GM12875 (cell line): ENCODE results near the gene UGT1A7.

ENCODE experiments used
- H3K4me3 ChIP-seq: one replicate; pipeline ENCODE4 v1.5.1; 2011; ENCODE audit warnings: low read depth, low read length, control low read depth
- CTCF ChIP-seq: IDR thresholded peaks from 2 replicates; pipeline ENCODE4 v1.5.1; 2011; ENCODE audit warnings: low read depth, mild to moderate bottlenecking, control low read depth, inconsistent platforms, low read length, moderate library complexity, borderline replicate concordance; ENCODE audit not compliant: insufficient read depth

The UGT1A7 gene

GRCh38 chr2:233756429-233757081 is 74.9 kb downstream of the UGT1A7 start:
- no peak for TF ChIP-seq CTCF
- no peak overlapping the region for H3K4me3 ChIP-seq

GRCh38 chr2:233758141-233758540 is 76.4 kb downstream of the UGT1A7 start:
- H3K4me3 ChIP-seq, result no peak overlapping the region
- no peak for TF ChIP-seq CTCF

GRCh38 chr2:233758849-233759248 is 77.1 kb downstream of the UGT1A7 start:
- no peak overlapping the region for H3K4me3 ChIP-seq

GRCh38 chr2:233760043-233760442 is 78.3 kb downstream of the UGT1A7 start, which contains the start of gene UGT1A1:
TSS of gene UGT1A1 (plus strand) at chr2:233760270. CDS start at chr2:233760288, 18 bp downstream.
- H3K4me3 ChIP-seq, result no peak within 1 kb of the TSS

More at GRCh38 chr2:233758849-233759248, 77.1 kb downstream of the UGT1A7 start:
- TF ChIP-seq CTCF, result no peak

GRCh38 chr2:233761040-233761769 is 79.5 kb downstream of the UGT1A7 start:
- no peak overlapping the region for H3K4me3 ChIP-seq
- no peak for TF ChIP-seq CTCF

More at GRCh38 chr2:233760043-233760442, 78.3 kb downstream of the UGT1A7 start, which contains the start of gene UGT1A1:
- TF ChIP-seq CTCF, result no peak

- no peak for TF ChIP-seq CTCF
Observed at GRCh38 chr2:233764264-233764663, 82.6 kb downstream of the UGT1A7 start.

GRCh38 chr2:233764761-233765160 is 83.1 kb downstream of the UGT1A7 start:
- TF ChIP-seq CTCF, result no peak
- no peak overlapping the region for H3K4me3 ChIP-seq

More at GRCh38 chr2:233764264-233764663, 82.6 kb downstream of the UGT1A7 start:
- H3K4me3 ChIP-seq, result no peak overlapping the region
